Measurements from ENCODE around the gene MTERF1.

The MTERF1 gene, protein sequence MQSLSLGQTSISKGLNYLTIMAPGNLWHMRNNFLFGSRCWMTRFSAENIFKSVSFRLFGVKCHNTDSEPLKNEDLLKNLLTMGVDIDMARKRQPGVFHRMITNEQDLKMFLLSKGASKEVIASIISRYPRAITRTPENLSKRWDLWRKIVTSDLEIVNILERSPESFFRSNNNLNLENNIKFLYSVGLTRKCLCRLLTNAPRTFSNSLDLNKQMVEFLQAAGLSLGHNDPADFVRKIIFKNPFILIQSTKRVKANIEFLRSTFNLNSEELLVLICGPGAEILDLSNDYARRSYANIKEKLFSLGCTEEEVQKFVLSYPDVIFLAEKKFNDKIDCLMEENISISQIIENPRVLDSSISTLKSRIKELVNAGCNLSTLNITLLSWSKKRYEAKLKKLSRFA
- total RNA-seq: 8.6 to 13.2 (median 10.9) reads per million in 3 donors

- Histone ChIP-seq H3K9me3 (ENCODE audit: control insufficient read depth, low read length) (no peaks in the 10 kb centered on the region), H3K27me3 (replicated peaks; ENCODE audit: control insufficient read depth, insufficient read depth, low read length, poor library complexity, severe bottlenecking) (no peaks in the 10 kb centered on the region), H3K4me3 (ENCODE audit: insufficient read depth, low read depth, low read length, poor library complexity, severe bottlenecking) (peak within 1 kb of the TSS; percentile 85), H3K4me1 (ENCODE audit: control insufficient read depth, insufficient read depth, low read length, poor library complexity, severe bottlenecking) (peaks cover 4% of the 10 kb centered on the region), H3K36me3 (ENCODE audit: control insufficient read depth, insufficient read depth, low read length) (no peaks in the 10 kb centered on the region), H3K27ac (ENCODE audit: insufficient read depth, low read length, poor library complexity, severe bottlenecking) (peak within 1 kb of the TSS; percentile 61)
- DNase-seq: peak; percentile 82 to 87 (median 83)
Observed at GRCh38 chr7:91880413-91881241, at the start of gene MTERF1. Gene MTERF1, minus strand, starts transcription at chr7:91880702. Its CDS starts 619 bp downstream, at chr7:91880083.

DNA sequence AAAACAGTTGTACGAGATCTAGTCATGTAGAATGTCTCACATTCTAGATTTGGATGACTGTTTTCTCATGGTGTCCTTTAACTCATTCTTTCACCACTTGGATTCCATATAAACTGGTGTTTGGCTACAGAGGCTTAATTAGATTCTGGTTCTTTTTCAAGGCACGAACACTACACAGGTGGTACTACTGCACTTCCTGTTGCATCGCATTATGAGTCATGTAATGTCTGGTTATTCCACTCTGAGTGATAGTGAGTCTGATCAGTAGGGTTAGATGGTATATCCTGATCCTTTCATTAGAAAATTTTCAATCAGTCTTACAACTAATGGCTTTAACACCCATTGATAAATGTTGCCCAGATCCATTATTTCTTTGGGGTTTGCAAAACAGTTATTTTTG, 49.0 kb upstream of the MTERF1 start:
- no peaks in the 10 kb centered on the region for H3K4me1 ChIP-seq (ENCODE audit: control insufficient read depth, insufficient read depth, low read length, poor library complexity, severe bottlenecking)
- no peak overlapping the region for H3K4me3 ChIP-seq (ENCODE audit: insufficient read depth, low read depth, low read length, poor library complexity, severe bottlenecking)
- H3K36me3 ChIP-seq (ENCODE audit: control insufficient read depth, insufficient read depth, low read length): no peaks in the 10 kb centered on the region
- H3K27me3 ChIP-seq (replicated peaks; ENCODE audit: control insufficient read depth, insufficient read depth, low read length, poor library complexity, severe bottlenecking): no peaks in the 10 kb centered on the region
- no peak for DNase-seq
- H3K9me3 ChIP-seq (ENCODE audit: control insufficient read depth, low read length): no peaks in the 10 kb centered on the region
- H3K27ac ChIP-seq (ENCODE audit: insufficient read depth, low read length, poor library complexity, severe bottlenecking): no peak overlapping the region

DNA sequence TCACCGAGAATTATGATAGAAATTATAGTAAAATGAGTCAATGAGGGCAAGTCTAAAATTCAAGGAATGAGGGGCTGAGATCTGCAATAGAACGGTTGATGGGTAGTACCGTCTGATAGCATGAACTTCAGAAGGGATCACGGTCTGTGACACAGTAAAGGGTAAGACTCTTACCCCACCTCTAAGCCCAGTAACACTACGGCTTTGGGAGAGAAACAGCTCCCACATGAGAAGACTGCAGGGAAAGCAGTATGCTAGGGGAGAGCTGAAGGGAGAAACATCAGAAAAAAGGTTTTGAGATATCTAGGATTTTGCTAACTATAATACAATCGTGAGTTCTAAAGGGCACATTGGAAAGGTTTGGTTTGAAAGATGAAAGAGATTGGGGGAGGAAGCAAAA, 47.4 kb upstream of the MTERF1 start:
- H3K27me3 ChIP-seq (replicated peaks; ENCODE audit: control insufficient read depth, insufficient read depth, low read length, poor library complexity, severe bottlenecking): no peaks in the 10 kb centered on the region
- no peak overlapping the region for H3K27ac ChIP-seq (ENCODE audit: insufficient read depth, low read length, poor library complexity, severe bottlenecking)
- DNase-seq: no peak
- H3K36me3 ChIP-seq (ENCODE audit: control insufficient read depth, insufficient read depth, low read length): no peaks in the 10 kb centered on the region
- no peaks in the 10 kb centered on the region for H3K4me1 ChIP-seq (ENCODE audit: control insufficient read depth, insufficient read depth, low read length, poor library complexity, severe bottlenecking)
- H3K4me3 ChIP-seq (ENCODE audit: insufficient read depth, low read depth, low read length, poor library complexity, severe bottlenecking): no peak overlapping the region
- H3K9me3 ChIP-seq (ENCODE audit: control insufficient read depth, low read length): no peaks in the 10 kb centered on the region

DNA sequence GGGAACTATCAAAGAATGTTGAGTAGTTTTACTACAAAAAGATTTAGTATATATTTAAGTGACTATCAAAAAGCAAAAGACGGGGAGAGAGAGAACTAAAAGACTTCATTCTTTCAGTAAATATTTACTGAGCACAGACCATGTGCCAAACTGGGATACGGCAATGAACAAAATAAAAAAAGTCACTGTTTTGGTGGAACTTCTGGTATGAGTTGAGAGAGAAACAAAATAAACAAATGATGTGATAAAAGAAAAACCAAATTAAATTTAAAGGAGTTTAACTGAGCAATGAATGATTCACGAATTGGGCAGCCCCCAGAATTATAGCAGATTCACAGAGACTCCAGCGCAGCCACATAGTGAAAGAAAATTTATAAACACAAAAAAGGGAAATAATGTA, 42.4 kb upstream of the MTERF1 start:
- Histone ChIP-seq H3K4me1 (ENCODE audit: control insufficient read depth, insufficient read depth, low read length, poor library complexity, severe bottlenecking) (no peaks in the 10 kb centered on the region), H3K36me3 (ENCODE audit: control insufficient read depth, insufficient read depth, low read length) (no peaks in the 10 kb centered on the region), H3K9me3 (ENCODE audit: control insufficient read depth, low read length) (no peaks in the 10 kb centered on the region), H3K27ac (ENCODE audit: insufficient read depth, low read length, poor library complexity, severe bottlenecking) (no peak overlapping the region), H3K27me3 (replicated peaks; ENCODE audit: control insufficient read depth, insufficient read depth, low read length, poor library complexity, severe bottlenecking) (no peaks in the 10 kb centered on the region), H3K4me3 (ENCODE audit: insufficient read depth, low read depth, low read length, poor library complexity, severe bottlenecking) (no peak overlapping the region)
- no peak for DNase-seq

GRCh38 chr7:91918356-91918755, 37.9 kb upstream of the MTERF1 start:
- H3K4me3 ChIP-seq (ENCODE audit: insufficient read depth, low read depth, low read length, poor library complexity, severe bottlenecking): no peak overlapping the region
- no peaks in the 10 kb centered on the region for H3K27me3 ChIP-seq (replicated peaks; ENCODE audit: control insufficient read depth, insufficient read depth, low read length, poor library complexity, severe bottlenecking)
- H3K36me3 ChIP-seq (ENCODE audit: control insufficient read depth, insufficient read depth, low read length): no peaks in the 10 kb centered on the region
- H3K9me3 ChIP-seq (ENCODE audit: control insufficient read depth, low read length): no peaks in the 10 kb centered on the region
- no peaks in the 10 kb centered on the region for H3K4me1 ChIP-seq (ENCODE audit: control insufficient read depth, insufficient read depth, low read length, poor library complexity, severe bottlenecking)
- H3K27ac ChIP-seq (ENCODE audit: insufficient read depth, low read length, poor library complexity, severe bottlenecking): no peak overlapping the region
- no peak for DNase-seq

- Histone ChIP-seq H3K4me3 (ENCODE audit: insufficient read depth, low read depth, low read length, poor library complexity, severe bottlenecking) (no peak overlapping the region), H3K27me3 (replicated peaks; ENCODE audit: control insufficient read depth, insufficient read depth, low read length, poor library complexity, severe bottlenecking) (no peaks in the 10 kb centered on the region), H3K27ac (ENCODE audit: insufficient read depth, low read length, poor library complexity, severe bottlenecking) (no peak overlapping the region), H3K4me1 (ENCODE audit: control insufficient read depth, insufficient read depth, low read length, poor library complexity, severe bottlenecking) (no peaks in the 10 kb centered on the region), H3K36me3 (ENCODE audit: control insufficient read depth, insufficient read depth, low read length) (no peaks in the 10 kb centered on the region), H3K9me3 (ENCODE audit: control insufficient read depth, low read length) (no peaks in the 10 kb centered on the region)
- DNase-seq: no peak
Observed at GRCh38 chr7:91916051-91916440, 35.5 kb upstream of the MTERF1 start.

DNA sequence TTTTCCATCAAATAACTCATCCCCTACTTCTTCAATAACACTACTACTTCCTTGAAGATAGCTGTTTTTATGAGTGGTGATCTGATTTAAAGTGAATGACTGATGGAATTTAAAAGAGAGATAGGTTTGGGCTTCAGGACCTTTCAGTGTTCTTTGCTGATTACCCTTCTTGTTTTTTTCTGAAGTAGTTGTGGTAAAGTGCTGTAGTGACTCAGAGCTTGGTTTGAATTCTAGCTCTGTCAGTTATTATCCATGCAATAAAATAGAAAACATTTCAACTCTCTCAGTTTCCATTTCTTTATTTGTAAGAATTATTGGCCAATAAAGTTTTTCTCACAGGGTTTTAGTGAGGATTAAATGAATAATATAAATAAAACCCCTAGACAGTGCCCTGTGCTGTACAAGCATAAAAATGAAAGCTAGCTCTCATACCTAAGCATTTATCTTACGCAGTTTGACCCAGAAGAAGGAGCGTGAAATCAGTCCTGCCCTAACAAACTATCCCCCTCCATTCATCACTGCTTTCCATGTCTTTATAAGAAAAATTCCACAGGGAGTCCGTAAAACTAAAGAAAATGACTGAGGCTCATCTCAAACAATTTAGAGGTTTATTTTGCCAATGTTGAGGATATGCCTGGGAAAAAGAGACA, 35.0 kb upstream of the MTERF1 start:
- Histone ChIP-seq H3K4me1 (ENCODE audit: control insufficient read depth, insufficient read depth, low read length, poor library complexity, severe bottlenecking) (no peaks in the 10 kb centered on the region), H3K36me3 (ENCODE audit: control insufficient read depth, insufficient read depth, low read length) (no peaks in the 10 kb centered on the region), H3K9me3 (ENCODE audit: control insufficient read depth, low read length) (no peaks in the 10 kb centered on the region), H3K27ac (ENCODE audit: insufficient read depth, low read length, poor library complexity, severe bottlenecking) (no peak overlapping the region), H3K27me3 (replicated peaks; ENCODE audit: control insufficient read depth, insufficient read depth, low read length, poor library complexity, severe bottlenecking) (no peaks in the 10 kb centered on the region), H3K4me3 (ENCODE audit: insufficient read depth, low read depth, low read length, poor library complexity, severe bottlenecking) (no peak overlapping the region)
- no peak for DNase-seq

- H3K36me3 ChIP-seq (ENCODE audit: control insufficient read depth, insufficient read depth, low read length): no peaks in the 10 kb centered on the region
- H3K27me3 ChIP-seq (replicated peaks; ENCODE audit: control insufficient read depth, insufficient read depth, low read length, poor library complexity, severe bottlenecking): no peaks in the 10 kb centered on the region
- no peak overlapping the region for H3K4me3 ChIP-seq (ENCODE audit: insufficient read depth, low read depth, low read length, poor library complexity, severe bottlenecking)
- no peak overlapping the region for H3K27ac ChIP-seq (ENCODE audit: insufficient read depth, low read length, poor library complexity, severe bottlenecking)
- no peaks in the 10 kb centered on the region for H3K9me3 ChIP-seq (ENCODE audit: control insufficient read depth, low read length)
- H3K4me1 ChIP-seq (ENCODE audit: control insufficient read depth, insufficient read depth, low read length, poor library complexity, severe bottlenecking): no peaks in the 10 kb centered on the region
- DNase-seq: no peak
Observed at GRCh38 chr7:91913612-91914011, 33.1 kb upstream of the MTERF1 start.

DNA sequence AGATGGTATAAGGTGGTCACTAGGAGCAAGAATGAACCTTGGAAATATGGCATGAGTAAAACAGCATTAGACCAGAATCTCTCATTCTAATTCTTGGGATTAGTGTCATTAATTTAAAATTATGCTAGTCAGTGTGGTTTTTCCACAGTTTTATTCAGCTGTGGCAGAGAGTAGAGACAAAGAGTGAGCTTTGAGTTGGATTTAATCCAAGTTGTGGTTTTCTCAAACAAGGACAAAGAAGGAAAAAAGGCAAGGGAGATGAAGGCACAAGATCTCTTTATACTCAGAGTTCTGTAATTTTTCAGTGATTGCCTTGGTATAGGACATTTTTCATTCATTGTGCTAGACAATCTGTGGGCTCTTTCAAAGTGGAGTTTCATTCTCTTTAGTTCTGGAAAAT, 32.0 kb upstream of the MTERF1 start:
- H3K36me3 ChIP-seq (ENCODE audit: control insufficient read depth, insufficient read depth, low read length): no peaks in the 10 kb centered on the region
- no peaks in the 10 kb centered on the region for H3K9me3 ChIP-seq (ENCODE audit: control insufficient read depth, low read length)
- no peaks in the 10 kb centered on the region for H3K4me1 ChIP-seq (ENCODE audit: control insufficient read depth, insufficient read depth, low read length, poor library complexity, severe bottlenecking)
- no peak overlapping the region for H3K4me3 ChIP-seq (ENCODE audit: insufficient read depth, low read depth, low read length, poor library complexity, severe bottlenecking)
- no peak for DNase-seq
- H3K27me3 ChIP-seq (replicated peaks; ENCODE audit: control insufficient read depth, insufficient read depth, low read length, poor library complexity, severe bottlenecking): no peaks in the 10 kb centered on the region
- H3K27ac ChIP-seq (ENCODE audit: insufficient read depth, low read length, poor library complexity, severe bottlenecking): no peak overlapping the region

DNA sequence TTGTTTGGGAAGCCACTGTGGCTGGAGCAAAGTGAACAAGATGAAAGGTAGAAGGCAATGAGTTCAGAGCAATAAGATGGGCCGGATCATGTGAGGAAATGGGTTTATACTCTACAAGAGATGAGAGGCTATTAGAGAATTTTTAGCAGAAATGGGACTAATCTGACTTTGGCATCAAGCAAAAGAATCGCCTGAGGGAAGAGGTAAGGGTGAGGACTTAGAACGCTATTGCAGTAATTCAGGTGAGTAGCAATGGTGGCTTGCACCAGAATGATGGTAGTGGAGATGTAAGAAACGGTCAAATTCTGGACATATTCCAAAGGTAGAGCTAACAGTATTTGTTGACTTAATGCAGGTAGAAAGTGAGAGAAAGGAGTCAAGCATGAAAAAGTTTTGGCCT, 30.6 kb upstream of the MTERF1 start:
- Histone ChIP-seq H3K36me3 (ENCODE audit: control insufficient read depth, insufficient read depth, low read length) (no peaks in the 10 kb centered on the region), H3K27ac (ENCODE audit: insufficient read depth, low read length, poor library complexity, severe bottlenecking) (no peak overlapping the region), H3K9me3 (ENCODE audit: control insufficient read depth, low read length) (no peaks in the 10 kb centered on the region), H3K4me3 (ENCODE audit: insufficient read depth, low read depth, low read length, poor library complexity, severe bottlenecking) (no peak overlapping the region), H3K4me1 (ENCODE audit: control insufficient read depth, insufficient read depth, low read length, poor library complexity, severe bottlenecking) (no peaks in the 10 kb centered on the region), H3K27me3 (replicated peaks; ENCODE audit: control insufficient read depth, insufficient read depth, low read length, poor library complexity, severe bottlenecking) (no peaks in the 10 kb centered on the region)
- no peak for DNase-seq
